SK-N-SH treated with all-trans-retinoic acid at 6 μM for 48 hours (cell line): ENCODE measurements around the gene ZNF778.

Experiments used
- ARNTL ChIP-seq: fragments of 450-650 bp; formaldehyde crosslinking; IDR thresholded peaks from 2 replicates; pipeline ENCODE4 v1.5.0; 2020; ENCODE audit warnings: low read depth, mild to moderate bottlenecking, moderate library complexity, borderline replicate concordance
- CSDC2 ChIP-seq: fragments of 250-450 bp; sonication (Bioruptor Pico); IDR thresholded peaks from 2 replicates; pipeline ENCODE4 v1.5.0; 2020; ENCODE audit warnings: mild to moderate bottlenecking, moderate library complexity
- ESRRG ChIP-seq: fragments of 250-450 bp; sonication (Bioruptor Pico); IDR thresholded peaks from 2 replicates; pipeline ENCODE4 v1.6.1; 2021; ENCODE audit warnings: mild to moderate bottlenecking
- OSR1 ChIP-seq: fragments of 250-450 bp; sonication (Bioruptor Pico); IDR thresholded peaks from 2 replicates; pipeline ENCODE4 v1.8.0; 2022; ENCODE audit warnings: moderate library complexity, mild to moderate bottlenecking, inconsistent platforms
- RARB ChIP-seq: fragments of 250-450 bp; sonication (Bioruptor Pico); IDR thresholded peaks from 2 replicates; pipeline ENCODE4 v1.8.0; 2021; ENCODE audit warnings: mild to moderate bottlenecking, moderate library complexity
- TOX ChIP-seq: fragments of 250-450 bp; sonication (Bioruptor Pico); IDR thresholded peaks from 2 replicates; pipeline ENCODE4 v1.8.0; 2021; ENCODE audit warnings: mild to moderate bottlenecking, moderate library complexity, borderline replicate concordance
- ZC3H10 ChIP-seq: fragments of 250-450 bp; sonication (Bioruptor Pico); IDR thresholded peaks from 2 replicates; pipeline ENCODE4 v1.5.1; 2021; ENCODE audit warnings: mild to moderate bottlenecking, moderate library complexity
- ZFP3 ChIP-seq: fragments of 250-450 bp; sonication (Bioruptor Pico); IDR thresholded peaks from 2 replicates; pipeline ENCODE4 v1.5.0; 2020; ENCODE audit warnings: mild to moderate bottlenecking, moderate library complexity
- ZFP30 ChIP-seq: fragments of 450-650 bp; formaldehyde crosslinking; IDR thresholded peaks from 2 replicates; pipeline ENCODE4 v1.5.0; 2022; ENCODE audit warnings: mild to moderate bottlenecking, moderate library complexity
- ZNF565 ChIP-seq: fragments of 450-650 bp; formaldehyde crosslinking; conservative IDR thresholded peaks from 2 replicates; pipeline ENCODE4 v1.5.0; 2020; ENCODE audit warnings: low read depth, mild to moderate bottlenecking, moderate library complexity
- ZNF70 ChIP-seq: fragments of 450-650 bp; formaldehyde crosslinking; IDR thresholded peaks from 2 replicates; pipeline ENCODE4 v1.5.0; 2020; ENCODE audit warnings: mild to moderate bottlenecking, moderate library complexity
- TF ChIP-seq, protein P1 (sequence below): fragments of 250-450 bp; sonication (Bioruptor Pico); IDR thresholded peaks from 2 replicates; pipeline ENCODE4 v1.8.0; 2020; ENCODE audit warnings: mild to moderate bottlenecking, moderate library complexity, borderline replicate concordance
- TF ChIP-seq, protein P2 (sequence below): fragments of 250-450 bp; sonication (Bioruptor Pico); IDR thresholded peaks from 2 replicates; pipeline ENCODE4 v1.5.0; 2020; ENCODE audit warnings: mild to moderate bottlenecking, moderate library complexity

DNA sequence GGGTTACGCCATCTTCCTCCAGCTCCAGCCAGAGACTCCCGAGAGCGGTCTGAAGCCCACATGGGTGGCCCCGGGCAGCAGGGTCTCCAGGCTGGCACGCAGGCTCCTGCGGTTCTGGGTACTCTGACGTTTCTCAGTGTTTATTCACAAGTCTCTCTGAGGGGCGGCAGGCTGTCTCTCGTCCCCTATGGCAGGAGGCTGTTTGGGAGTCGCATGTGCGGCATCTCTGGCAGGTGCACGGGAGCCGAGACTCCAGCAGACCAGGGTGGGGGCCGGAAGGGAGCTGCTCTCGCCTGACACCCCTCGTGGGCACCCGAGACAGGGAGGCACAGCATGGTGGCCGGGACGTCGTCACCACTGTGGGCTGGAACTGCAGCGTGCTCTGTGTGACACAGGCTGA, 48.1 kb downstream of the ZNF778 start:
- TF ChIP-seq, protein P1, sequence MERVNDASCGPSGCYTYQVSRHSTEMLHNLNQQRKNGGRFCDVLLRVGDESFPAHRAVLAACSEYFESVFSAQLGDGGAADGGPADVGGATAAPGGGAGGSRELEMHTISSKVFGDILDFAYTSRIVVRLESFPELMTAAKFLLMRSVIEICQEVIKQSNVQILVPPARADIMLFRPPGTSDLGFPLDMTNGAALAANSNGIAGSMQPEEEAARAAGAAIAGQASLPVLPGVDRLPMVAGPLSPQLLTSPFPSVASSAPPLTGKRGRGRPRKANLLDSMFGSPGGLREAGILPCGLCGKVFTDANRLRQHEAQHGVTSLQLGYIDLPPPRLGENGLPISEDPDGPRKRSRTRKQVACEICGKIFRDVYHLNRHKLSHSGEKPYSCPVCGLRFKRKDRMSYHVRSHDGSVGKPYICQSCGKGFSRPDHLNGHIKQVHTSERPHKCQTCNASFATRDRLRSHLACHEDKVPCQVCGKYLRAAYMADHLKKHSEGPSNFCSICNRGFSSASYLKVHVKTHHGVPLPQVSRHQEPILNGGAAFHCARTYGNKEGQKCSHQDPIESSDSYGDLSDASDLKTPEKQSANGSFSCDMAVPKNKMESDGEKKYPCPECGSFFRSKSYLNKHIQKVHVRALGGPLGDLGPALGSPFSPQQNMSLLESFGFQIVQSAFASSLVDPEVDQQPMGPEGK (CRISPR knock-in tag), result no peak
- TF ChIP-seq ESRRG (CRISPR knock-in tag), result no peak
- no peak for TF ChIP-seq OSR1 (CRISPR knock-in tag)
- no peak for TF ChIP-seq ARNTL
- no peak for TF ChIP-seq ZFP30 (CRISPR knock-in tag)
- TF ChIP-seq ZC3H10, result no peak
- TF ChIP-seq, protein P2, sequence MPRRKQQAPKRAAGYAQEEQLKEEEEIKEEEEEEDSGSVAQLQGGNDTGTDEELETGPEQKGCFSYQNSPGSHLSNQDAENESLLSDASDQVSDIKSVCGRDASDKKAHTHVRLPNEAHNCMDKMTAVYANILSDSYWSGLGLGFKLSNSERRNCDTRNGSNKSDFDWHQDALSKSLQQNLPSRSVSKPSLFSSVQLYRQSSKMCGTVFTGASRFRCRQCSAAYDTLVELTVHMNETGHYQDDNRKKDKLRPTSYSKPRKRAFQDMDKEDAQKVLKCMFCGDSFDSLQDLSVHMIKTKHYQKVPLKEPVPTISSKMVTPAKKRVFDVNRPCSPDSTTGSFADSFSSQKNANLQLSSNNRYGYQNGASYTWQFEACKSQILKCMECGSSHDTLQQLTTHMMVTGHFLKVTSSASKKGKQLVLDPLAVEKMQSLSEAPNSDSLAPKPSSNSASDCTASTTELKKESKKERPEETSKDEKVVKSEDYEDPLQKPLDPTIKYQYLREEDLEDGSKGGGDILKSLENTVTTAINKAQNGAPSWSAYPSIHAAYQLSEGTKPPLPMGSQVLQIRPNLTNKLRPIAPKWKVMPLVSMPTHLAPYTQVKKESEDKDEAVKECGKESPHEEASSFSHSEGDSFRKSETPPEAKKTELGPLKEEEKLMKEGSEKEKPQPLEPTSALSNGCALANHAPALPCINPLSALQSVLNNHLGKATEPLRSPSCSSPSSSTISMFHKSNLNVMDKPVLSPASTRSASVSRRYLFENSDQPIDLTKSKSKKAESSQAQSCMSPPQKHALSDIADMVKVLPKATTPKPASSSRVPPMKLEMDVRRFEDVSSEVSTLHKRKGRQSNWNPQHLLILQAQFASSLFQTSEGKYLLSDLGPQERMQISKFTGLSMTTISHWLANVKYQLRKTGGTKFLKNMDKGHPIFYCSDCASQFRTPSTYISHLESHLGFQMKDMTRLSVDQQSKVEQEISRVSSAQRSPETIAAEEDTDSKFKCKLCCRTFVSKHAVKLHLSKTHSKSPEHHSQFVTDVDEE (CRISPR knock-in tag), result no peak
- no peak for TF ChIP-seq ZNF70 (CRISPR knock-in tag)
- TF ChIP-seq CSDC2 (CRISPR knock-in tag), result no peak
- no peak for TF ChIP-seq RARB (CRISPR knock-in tag)
- no peak for TF ChIP-seq ZNF565 (CRISPR knock-in tag)
- no peak for TF ChIP-seq TOX (CRISPR knock-in tag)
- no peak for TF ChIP-seq ZFP3 (CRISPR knock-in tag)
